Fibroblast of villous mesenchyme (primary cell): ENCODE results near the gene ELP4. TPM values are rescaled to one million over a fixed set of nuclear protein-coding genes. Genes with fewer than 3 reads are reported as not detected.
"Not testable (repeated sequence)": the region's sequence is repeated elsewhere in the genome, so short reads cannot be mapped to it uniquely, and the experiment has no call there.

Experiments used
- DNase-seq: peaks from one replicate; pipeline ENCODE4 v3.0.0-alpha.2; 2010; ENCODE audit warnings: low read depth
- H3K4me3 ChIP-seq: 2 replicates; pipeline ENCODE4 v1.5.1; 2011; ENCODE audit warnings: low read depth, mild to moderate bottlenecking, low read length
- total RNA-seq: library from RNA; depleted of rRNA; stranded (reverse); fragments of >200 nt; gene quantifications from 2 replicates; pipeline ENCODE4 v1.2.3, GENCODE V29; 2012
- TF ChIP-seq, protein P1 (sequence below): IDR thresholded peaks from 2 replicates; pipeline ENCODE4 v1.5.1; 2012; ENCODE audit warnings: low read depth, mild to moderate bottlenecking, low read length; ENCODE audit not compliant: insufficient read depth

The ELP4 gene
- total RNA-seq, 1 donor: 19.0 TPM

DNA sequence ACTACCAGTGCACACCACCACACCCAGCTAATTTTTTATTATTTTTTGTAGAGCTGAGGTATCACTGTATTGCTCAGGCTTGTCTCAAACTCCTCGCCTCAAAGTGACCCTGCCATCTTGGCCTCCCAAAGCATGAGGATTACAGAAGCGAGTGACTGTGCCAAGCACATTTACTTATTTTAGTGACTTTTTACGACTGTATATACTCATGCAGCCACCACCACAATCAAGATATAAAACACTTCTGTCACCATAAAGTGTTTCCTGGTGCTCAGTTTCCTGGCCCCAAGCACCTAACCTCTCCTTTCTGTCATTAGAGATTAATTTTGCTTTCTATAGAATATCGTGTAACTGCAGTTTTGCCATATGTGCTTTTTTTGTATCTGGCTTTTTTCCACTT is 25.9 kb downstream of the ELP4 start:
- no peak overlapping the region for H3K4me3 ChIP-seq
- no peak for DNase-seq
- TF ChIP-seq, protein P1, sequence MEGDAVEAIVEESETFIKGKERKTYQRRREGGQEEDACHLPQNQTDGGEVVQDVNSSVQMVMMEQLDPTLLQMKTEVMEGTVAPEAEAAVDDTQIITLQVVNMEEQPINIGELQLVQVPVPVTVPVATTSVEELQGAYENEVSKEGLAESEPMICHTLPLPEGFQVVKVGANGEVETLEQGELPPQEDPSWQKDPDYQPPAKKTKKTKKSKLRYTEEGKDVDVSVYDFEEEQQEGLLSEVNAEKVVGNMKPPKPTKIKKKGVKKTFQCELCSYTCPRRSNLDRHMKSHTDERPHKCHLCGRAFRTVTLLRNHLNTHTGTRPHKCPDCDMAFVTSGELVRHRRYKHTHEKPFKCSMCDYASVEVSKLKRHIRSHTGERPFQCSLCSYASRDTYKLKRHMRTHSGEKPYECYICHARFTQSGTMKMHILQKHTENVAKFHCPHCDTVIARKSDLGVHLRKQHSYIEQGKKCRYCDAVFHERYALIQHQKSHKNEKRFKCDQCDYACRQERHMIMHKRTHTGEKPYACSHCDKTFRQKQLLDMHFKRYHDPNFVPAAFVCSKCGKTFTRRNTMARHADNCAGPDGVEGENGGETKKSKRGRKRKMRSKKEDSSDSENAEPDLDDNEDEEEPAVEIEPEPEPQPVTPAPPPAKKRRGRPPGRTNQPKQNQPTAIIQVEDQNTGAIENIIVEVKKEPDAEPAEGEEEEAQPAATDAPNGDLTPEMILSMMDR: no peak

DNA sequence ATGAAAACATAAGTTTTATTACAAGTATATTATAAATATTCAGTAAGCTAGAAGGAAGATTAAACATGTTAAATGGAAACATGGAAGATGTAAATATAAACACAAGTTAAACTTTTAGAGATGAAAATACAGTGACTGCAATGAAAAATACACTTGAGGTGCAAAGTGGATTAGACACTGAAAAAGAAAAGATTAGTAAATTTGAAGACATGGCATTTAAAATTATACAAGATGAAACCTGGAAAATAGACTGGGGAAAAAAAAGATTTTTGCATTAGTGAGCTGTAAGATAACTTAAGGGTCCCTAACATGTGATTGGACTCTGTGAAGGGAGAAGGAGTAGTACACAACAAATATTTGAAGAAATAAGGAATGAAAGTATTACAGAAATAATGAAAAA is 33.3 kb downstream of the ELP4 start:
- DNase-seq: no peak
- no peak overlapping the region for H3K4me3 ChIP-seq
- TF ChIP-seq, protein P1: no peak

DNA sequence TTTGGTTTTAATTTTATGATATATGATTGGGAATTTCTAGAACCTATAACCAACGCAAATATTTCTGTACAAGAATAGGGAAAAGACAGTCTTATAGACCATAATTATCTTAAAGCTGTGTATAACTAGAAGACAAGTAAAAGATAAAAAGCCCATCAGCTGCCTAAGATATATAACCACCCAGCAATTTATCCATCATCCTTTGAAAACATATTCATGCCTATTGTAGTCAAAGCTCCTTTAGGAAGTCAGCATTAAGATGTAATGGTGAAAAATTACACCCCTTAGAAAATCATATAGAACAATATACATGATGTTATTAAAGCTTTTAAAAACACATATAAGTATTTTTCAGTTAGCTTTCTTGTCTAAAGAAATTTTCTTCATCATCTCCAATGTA is 46.4 kb downstream of the ELP4 start:
- TF ChIP-seq, protein P1: no peak
- H3K4me3 ChIP-seq: no peak overlapping the region
- DNase-seq: no peak

DNA sequence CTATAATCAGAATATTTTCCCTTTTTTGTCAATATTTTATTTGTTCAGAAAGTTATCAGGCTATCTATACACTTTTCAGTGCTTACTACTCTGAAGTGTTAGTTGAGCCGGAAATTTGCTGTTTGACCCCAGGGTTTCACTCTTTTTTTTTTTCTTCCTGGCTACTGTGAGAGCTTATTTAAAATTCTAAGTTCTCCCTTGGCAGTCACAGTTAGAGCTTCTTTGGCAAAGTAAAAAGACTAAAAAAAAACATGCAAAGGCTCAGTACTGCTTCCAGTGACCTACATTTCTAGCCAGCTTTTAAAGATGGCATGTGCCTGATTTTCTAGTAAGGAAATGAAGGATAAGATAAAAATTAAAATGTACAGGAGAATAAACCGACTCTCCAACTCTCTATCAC is 48.4 kb downstream of the ELP4 start:
- no peak overlapping the region for H3K4me3 ChIP-seq
- no peak for DNase-seq
- TF ChIP-seq, protein P1: no peak

DNA sequence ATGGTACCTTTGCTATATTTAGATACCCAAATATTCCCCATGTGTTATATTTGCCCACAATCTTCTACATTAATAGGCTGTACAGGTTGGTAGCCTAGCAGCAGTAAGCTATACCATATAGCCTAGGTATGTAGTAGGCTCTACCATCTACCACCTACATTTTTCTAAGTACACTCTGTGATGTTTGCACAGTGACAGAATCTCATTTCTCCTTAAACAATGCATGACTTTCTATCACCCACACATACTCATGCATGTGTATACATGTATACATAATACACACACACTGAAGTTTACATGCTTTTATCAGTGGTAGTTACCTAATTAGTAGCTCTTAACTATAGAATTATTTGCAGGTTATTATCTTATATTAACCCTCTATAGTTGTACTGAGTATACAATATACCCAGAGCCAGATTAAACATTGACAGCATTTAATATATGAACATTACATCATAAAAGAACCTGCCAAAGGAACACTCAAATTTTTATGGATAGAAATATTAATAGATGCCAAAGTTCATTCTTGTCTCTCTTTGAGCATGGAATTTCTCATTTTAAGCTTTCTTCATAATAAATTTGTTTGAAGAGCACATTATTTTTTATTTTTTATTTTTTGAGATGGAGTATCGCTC is 51.4 kb downstream of the ELP4 start:
- DNase-seq: no peak
- no peak overlapping the region for H3K4me3 ChIP-seq
- TF ChIP-seq, protein P1: no peak

DNA sequence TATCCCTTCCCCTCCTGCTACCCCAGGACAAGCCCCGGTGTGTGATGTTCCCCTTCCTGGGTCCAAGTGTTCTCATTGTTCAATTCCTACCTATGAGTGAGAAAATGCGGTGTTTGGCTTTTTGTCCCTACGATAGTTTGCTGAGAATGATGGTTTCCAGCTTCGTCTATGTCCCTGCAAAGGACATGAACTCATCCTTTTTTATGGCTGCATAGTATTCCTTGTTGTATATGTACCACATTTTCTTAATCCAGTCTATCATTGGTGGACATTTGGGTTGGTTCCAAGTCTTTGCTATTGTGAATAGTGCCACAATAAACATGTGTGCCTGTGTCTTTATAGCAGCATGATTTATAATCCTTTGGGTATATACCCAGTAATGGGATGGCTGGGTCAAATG is 55.0 kb downstream of the ELP4 start:
- DNase-seq, H3K4me3 ChIP-seq: not testable (repeated sequence)

DNA sequence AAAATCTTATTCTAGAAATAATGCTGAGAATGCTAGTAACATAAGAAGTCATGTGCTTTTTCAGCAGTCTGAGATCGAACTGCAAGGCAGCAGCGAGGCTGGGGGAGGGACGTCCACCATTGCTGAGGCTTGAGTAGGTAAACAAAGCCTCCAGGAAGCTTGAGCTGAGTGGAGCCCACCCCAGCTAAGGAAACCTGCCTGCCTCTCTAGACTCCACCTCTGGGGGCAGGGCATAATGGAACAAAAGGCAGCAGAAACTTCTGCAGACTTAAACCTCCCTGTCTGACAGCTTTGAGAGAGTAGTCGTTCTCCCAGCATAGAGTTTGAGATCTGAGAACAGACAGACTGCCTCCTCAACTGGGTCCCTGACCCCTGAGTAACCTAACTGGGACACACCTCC is 64.6 kb downstream of the ELP4 start:
- H3K4me3 ChIP-seq, DNase-seq: not testable (repeated sequence)

DNA sequence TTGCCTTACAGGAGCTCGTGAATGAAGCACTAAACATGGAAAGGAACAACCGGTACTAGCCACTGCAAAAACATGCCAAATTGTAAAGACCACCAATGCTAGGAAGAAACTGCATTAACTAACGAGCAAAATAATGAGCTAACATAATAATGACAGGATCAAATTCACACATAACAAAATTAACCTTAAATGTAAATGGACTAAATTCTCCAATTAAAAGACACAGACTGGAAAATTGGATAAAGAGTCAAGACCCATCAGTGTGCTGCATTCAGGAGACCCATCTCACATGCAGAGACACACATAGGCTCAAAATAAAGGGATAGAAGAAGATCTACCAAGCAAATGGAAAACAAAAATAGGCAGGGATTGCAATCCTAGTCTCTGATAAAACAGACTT is 66.2 kb downstream of the ELP4 start:
- not testable (repeated sequence) for H3K4me3 ChIP-seq, DNase-seq

DNA sequence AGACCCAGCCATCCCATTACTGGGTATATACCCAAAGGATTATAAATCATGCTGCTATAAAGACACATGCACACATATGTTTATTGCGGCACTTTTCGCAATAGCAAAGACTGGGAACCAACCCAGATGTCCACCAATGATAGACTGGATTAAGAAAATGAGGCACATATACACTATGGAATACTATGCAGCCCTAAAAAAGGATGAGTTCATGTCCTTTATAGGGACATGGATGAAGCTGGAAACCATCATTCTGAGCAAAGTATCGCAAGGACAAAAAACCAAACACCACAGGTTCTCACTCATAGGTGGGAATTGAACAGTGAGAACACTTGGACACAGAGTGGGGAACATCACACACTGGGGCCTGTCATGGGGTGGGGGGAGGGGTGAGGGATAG is 69.8 kb downstream of the ELP4 start:
- not testable (repeated sequence) for DNase-seq, H3K4me3 ChIP-seq
